Adipose tissue (tissue), 3 donors: Measurements from ENCODE around the gene CLIC2. TPM values are rescaled to one million over a fixed set of nuclear protein-coding genes. Genes with fewer than 3 reads are reported as not detected.
"Not testable (repeated sequence)": the region's sequence is repeated elsewhere in the genome, so short reads cannot be mapped to it uniquely, and the experiment has no call there.

ENCODE experiments used
- H3K27ac ChIP-seq: one replicate; pipeline ENCODE4 v1.5.1; 2013; ENCODE audit warnings: low read depth, low read length
- WGBS, 3 donors: extraction: QIAGEN DNeasy Blood & Tissue Kit; methylation state at CpG; one replicate each; pipeline ENCODE4 v1.1.7; 2013; 5-methylcytosine and 5-hydroxymethylcytosine counted together
- polyA plus RNA-seq, 3 donors: library from polyadenylated mRNA; stranded (reverse); fragments of 200-250 nt; gene quantifications; one replicate each; pipeline ENCODE4 v1.2.3, GENCODE V29; 2013
- donor health status: healthy with polysubstance abuse.
- donor health status: Bipolar disorder and iron deficiency.
- donor health status: healthy.

CLIC2 gene
- 10 to 100 TPM in 2 of 3 donors, 1 to 10 TPM in 1; 2.0 to 29.7 (median 12.8) TPM for polyA plus RNA-seq

DNA sequence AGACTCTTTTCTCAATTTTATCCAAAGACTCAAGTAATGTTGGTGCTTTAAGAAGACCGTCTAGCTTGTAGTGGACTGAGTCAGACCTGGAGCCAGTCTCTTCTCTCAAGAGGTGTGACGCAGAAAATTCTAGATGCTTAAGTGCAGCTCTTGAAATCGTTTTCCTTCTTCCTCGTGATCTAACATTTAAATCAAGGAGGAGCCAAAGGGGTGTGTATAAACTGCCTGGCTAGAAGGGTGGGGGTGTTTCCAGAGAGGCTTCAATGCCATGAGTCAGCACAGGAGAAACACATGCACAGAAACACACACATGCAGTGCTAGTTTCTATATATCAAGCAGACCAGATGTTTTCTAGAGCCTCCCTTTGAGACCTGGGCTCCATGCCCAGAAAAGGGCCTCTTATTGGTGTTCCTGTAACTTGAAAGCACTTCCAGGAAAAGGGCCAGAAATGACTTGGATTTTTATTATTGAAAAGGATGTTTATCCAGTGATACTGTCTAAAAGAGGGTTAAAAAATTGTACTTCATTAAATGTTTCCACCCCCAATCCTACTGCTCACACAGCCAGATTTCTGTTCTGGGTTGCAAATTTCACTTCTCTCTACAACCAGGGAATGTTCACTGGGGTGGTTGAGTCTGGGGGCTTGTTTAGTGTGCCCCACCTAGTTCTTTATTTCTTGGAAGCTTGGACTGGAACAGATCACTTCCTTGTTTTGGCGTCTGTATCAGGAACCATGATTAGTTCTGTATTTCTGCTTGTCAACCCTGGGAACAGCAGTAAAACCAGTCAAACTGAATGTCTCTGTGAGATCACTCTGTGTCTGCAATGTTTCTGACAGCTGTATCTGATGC lies at the start of gene CLIC2:
CLIC2 (minus strand) TSS at position 129 of the 851 bp plus-strand sequence. CDS start 187 bp downstream, outside the sequence.
- WGBS, 3 donors = 3 to 57% (median 29%) methylated on average over 5 of the region's 5 CpGs
- H3K27ac ChIP-seq = no peak within 1 kb of the TSS

- WGBS, 3 donors = no CpG with 5 or more reads among the region's 64 CpGs
- not testable (repeated sequence) for H3K27ac ChIP-seq
Observed at GRCh38 chrX:155382529-155382967, 48.1 kb upstream of the CLIC2 start.

GRCh38 chrX:155381843-155382528 lies 47.6 kb upstream of the CLIC2 start, which contains the start of gene F8A2:
F8A2 (plus strand) TSS chrX:155382095; CDS start chrX:155382115, 20 bp downstream.
- not testable (repeated sequence) for H3K27ac ChIP-seq
- WGBS, 3 donors = no CpG with 5 or more reads among the region's 90 CpGs

DNA sequence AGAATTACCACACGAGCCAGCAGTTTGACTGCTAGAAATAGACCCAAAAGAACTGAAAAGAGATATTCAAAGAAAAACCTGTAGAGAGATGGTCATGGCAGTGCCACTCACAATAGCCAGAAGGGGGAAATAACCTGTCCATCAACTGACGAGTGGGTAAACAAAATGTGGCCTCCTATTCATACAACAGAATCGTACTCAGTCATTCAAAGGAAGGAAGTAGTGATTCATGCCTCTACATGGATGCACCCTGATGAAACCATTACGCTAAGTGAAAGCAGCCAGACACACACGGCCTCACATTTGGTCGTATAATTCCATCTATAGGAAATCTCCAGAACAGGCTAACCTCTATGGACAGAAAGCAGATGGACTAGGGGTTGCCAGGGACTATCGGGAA lies 45.4 kb upstream of the CLIC2 start:
- no CpG with 5 or more reads among the region's 7 CpGs for WGBS, 3 donors
- not testable (repeated sequence) for H3K27ac ChIP-seq

- not testable (repeated sequence) for H3K27ac ChIP-seq
- no CpG with 5 or more reads among the region's 9 CpGs for WGBS, 3 donors
Observed at GRCh38 chrX:155373777-155374458, 39.5 kb upstream of the CLIC2 start.

DNA sequence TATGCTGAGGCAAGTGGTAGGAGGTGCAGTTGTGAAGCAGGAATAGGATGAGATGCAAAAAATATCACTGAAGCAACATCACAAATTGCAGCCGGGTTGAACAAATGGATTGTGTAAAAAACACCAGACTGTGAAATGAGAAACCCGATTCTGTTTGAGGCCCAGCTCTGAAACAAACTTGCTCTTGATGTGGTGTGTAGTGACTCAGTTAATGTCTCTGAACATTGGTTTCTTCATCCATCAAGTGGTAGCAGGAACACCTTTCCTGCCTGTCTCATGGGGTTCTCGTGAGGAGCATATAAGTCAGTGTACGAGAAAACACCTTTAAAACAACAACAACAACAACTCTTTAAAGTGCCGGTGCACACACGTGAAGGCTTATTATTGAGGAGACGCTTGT lies 29.3 kb upstream of the CLIC2 start:
- WGBS, 3 donors = no CpG with 5 or more reads among the region's 7 CpGs
- H3K27ac ChIP-seq = not testable (repeated sequence)

GRCh38 chrX:155349448-155349847 lies 15.0 kb upstream of the CLIC2 start:
- WGBS, 3 donors = no CpG with 5 or more reads among the region's 4 CpGs
- not testable (repeated sequence) for H3K27ac ChIP-seq

- WGBS, 3 donors = no CpG with 5 or more reads among the region's 1 CpG
- H3K27ac ChIP-seq = not testable (repeated sequence)
Observed at GRCh38 chrX:155345689-155346088, 11.3 kb upstream of the CLIC2 start.

DNA sequence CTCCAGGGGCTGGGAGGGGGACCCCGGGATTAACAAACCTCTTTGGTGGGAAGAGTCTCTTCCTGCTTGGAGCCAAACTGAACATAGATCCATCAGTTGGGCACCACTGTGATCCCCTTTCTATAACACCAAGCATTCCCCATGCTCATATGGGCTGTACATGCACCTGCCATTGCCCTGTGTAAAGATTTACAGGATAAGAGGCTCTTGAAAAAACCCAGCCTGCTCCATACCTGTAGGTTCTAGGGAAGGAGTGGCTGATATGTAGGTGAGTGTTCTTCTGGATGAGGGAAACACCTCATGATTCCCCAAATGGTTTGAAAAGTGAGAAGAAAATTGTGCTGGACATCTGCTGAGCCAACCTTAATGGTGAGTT lies 911 bp upstream of the CLIC2 start:
- WGBS, 3 donors = 18 to 38% (median 36%) methylated on average over 1 of the region's 1 CpG
- H3K27ac ChIP-seq = not testable (repeated sequence)

DNA sequence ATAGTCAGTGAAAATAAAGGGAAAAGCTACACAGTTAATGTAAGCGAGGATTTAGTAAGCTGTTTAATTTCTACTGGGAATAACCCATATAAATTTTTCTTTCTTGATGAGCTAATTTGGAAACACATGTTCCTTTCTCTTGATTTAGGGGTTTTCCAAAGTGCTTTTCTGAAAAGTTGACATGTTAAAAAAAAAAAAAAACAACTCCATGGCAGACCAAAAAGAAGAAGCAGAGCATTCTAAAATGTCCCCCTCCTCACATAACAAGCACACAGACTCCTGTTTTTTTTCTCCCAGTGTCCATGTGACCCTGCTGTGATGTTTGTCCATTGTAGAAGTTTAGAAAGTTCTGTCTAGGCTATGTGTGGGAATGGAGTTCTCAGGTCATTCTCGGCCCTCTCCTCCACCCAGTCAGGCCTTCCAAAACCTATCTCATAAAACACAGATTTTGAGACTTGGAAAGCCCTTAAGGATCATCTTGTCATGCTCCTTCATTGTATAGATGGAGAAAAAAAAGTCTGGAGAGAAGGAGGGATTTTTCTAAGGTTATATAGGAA lies 792 bp downstream of the CLIC2 start:
- WGBS, 3 donors = 26 to 63% (median 33%) methylated on average over 2 of the region's 2 CpGs
- no peak overlapping the region for H3K27ac ChIP-seq

DNA sequence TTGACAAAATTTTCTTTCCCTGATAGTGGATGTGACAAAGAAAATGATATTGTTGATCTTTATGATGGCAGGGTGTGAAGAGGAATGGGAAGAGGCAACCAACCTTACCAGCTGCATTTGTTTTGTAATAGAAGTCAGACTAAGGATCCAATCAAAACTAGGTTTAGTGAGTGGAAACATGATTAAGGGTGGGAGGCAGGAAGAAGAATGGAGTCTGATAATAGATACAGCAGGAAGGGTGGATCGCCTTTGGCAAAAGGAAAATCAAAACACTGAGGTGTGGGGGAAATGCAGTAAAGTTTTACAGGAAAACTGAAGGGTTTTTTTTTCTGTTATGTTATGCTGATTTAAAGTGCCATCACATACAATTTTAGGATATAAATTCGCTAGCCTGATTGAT lies 3.4 kb downstream of the CLIC2 start:
- 37 to 70% (median 60%) methylated on average over 2 of the region's 2 CpGs for WGBS, 3 donors
- H3K27ac ChIP-seq = no peak overlapping the region

DNA sequence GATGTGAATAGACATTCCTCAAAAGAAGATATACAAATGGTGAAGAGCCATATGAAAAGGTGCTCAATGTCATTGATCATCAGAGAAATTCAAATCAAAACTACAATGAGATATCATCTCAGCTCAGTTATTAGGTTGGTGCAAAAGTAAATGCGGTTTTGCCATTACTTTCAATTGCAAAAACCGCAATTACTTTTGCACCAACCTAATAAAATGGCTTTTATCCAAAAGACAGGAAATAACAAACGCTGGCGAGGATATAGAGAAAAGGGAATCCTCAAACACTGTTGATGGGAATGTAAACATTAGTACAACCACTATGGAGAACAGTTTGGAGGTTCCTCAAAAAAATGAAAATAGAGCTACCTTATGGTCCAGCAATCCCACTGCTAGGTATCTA lies 5.1 kb downstream of the CLIC2 start:
- 36 to 77% (median 50%) methylated on average over 4 of the region's 4 CpGs for WGBS, 3 donors
- no peak overlapping the region for H3K27ac ChIP-seq

- no peak overlapping the region for H3K27ac ChIP-seq
- 71 to 88% (median 73%) methylated on average over 2 of the region's 2 CpGs for WGBS, 3 donors
Observed at GRCh38 chrX:155326610-155327009, 7.8 kb downstream of the CLIC2 start.

GRCh38 chrX:155314260-155314659 lies 20.2 kb downstream of the CLIC2 start:
- no peak overlapping the region for H3K27ac ChIP-seq
- 48 to 78% (median 70%) methylated on average over 5 of the region's 5 CpGs for WGBS, 3 donors

GRCh38 chrX:155313766-155314165 lies 20.6 kb downstream of the CLIC2 start:
- 73 to 85% (median 84%) methylated on average over 4 of the region's 4 CpGs for WGBS, 3 donors

GRCh38 chrX:155293771-155294170 lies 40.6 kb downstream of the CLIC2 start:
- H3K27ac ChIP-seq = no peak overlapping the region

More at GRCh38 chrX:155313766-155314165, 20.6 kb downstream of the CLIC2 start:
- no peak overlapping the region for H3K27ac ChIP-seq

- 83 to 91% (median 86%) methylated on average over 1 of the region's 1 CpG for WGBS, 3 donors
- no peak overlapping the region for H3K27ac ChIP-seq
Observed at GRCh38 chrX:155279873-155280272, 54.5 kb downstream of the CLIC2 start.

GRCh38 chrX:155270969-155271368 lies 63.4 kb downstream of the CLIC2 start:
- 94 to 100% (median 97%) methylated on average over 1 of the region's 1 CpG for WGBS, 3 donors

DNA sequence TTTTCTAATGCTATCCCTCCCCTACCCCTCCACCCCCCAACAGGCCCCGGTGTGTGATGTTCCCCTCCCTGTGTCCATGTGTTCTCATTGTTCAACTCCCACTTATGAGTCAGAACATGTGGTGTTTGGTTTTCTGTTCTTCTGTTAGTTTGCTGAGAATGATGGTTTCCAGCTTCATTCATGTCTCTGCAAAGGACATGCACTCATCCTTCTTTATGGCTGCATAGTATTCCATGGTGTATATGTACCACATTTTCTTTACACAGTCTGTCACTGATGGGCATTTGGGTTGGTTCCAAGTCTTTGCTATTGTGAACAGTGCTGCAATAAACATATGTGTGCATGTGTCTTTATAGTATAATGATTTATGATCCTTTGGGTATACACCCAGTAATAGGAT lies 66.4 kb downstream of the CLIC2 start:
- not testable (repeated sequence) for H3K27ac ChIP-seq
- 67 to 91% (median 87%) methylated on average over 1 of the region's 1 CpG for WGBS, 3 donors

More at GRCh38 chrX:155270969-155271368, 63.4 kb downstream of the CLIC2 start:
- H3K27ac ChIP-seq = no peak overlapping the region
